ENCODE data around the gene LDLRAD2.

LDLRAD2 gene

GRCh38 chr1:21860971-21861370, 48.9 kb downstream of the LDLRAD2 start:
- no peak for DNase-seq (ENCODE audit: low read depth in 1 of 2, low spot score in 1 of 2)

GRCh38 chr1:21861602-21862429, 49.8 kb downstream of the LDLRAD2 start:
- no peak for DNase-seq (ENCODE audit: low read depth in 1 of 2, low spot score in 1 of 2)

GRCh38 chr1:21863981-21864380, 51.9 kb downstream of the LDLRAD2 start:
- DNase-seq (ENCODE audit: low read depth in 1 of 2, low spot score in 1 of 2) = no peak

- no peak for DNase-seq (ENCODE audit: low read depth in 1 of 2, low spot score in 1 of 2)
These were observed 52.7 kb downstream of the LDLRAD2 start for GRCh38 chr1:21864730-21865129.

GRCh38 chr1:21865609-21865942, 53.5 kb downstream of the LDLRAD2 start:
- DNase-seq (ENCODE audit: low read depth in 1 of 2, low spot score in 1 of 2) = no peak

GRCh38 chr1:21865943-21866706, 54.1 kb downstream of the LDLRAD2 start:
- DNase-seq (ENCODE audit: low read depth in 1 of 2, low spot score in 1 of 2) = no peak

GRCh38 chr1:21866707-21867043, 54.6 kb downstream of the LDLRAD2 start:
- DNase-seq (ENCODE audit: low read depth in 1 of 2, low spot score in 1 of 2) = no peak

- no peak for DNase-seq (ENCODE audit: low read depth in 1 of 2, low spot score in 1 of 2)
These were observed 55.5 kb downstream of the LDLRAD2 start for GRCh38 chr1:21867451-21867996.

GRCh38 chr1:21868482-21868881, 56.4 kb downstream of the LDLRAD2 start:
- DNase-seq (ENCODE audit: low read depth in 1 of 2, low spot score in 1 of 2) = no peak

GRCh38 chr1:21868941-21869454, 56.9 kb downstream of the LDLRAD2 start:
- DNase-seq (ENCODE audit: low read depth in 1 of 2, low spot score in 1 of 2) = no peak

- DNase-seq (ENCODE audit: low read depth in 1 of 2, low spot score in 1 of 2) = no peak
These were observed 57.6 kb downstream of the LDLRAD2 start for GRCh38 chr1:21869620-21870121.

GRCh38 chr1:21870611-21871010, 58.5 kb downstream of the LDLRAD2 start:
- no peak for DNase-seq (ENCODE audit: low read depth in 1 of 2, low spot score in 1 of 2)

- DNase-seq (ENCODE audit: low read depth in 1 of 2, low spot score in 1 of 2) = no peak
These were observed 59.9 kb downstream of the LDLRAD2 start for GRCh38 chr1:21871943-21872342.

GRCh38 chr1:21872445-21873079, 60.5 kb downstream of the LDLRAD2 start:
- no peak for DNase-seq (ENCODE audit: low read depth in 1 of 2, low spot score in 1 of 2)

GRCh38 chr1:21873174-21873573, 61.1 kb downstream of the LDLRAD2 start:
- no peak for DNase-seq (ENCODE audit: low read depth in 1 of 2, low spot score in 1 of 2)

GRCh38 chr1:21873761-21874160, 61.7 kb downstream of the LDLRAD2 start:
- no peak for DNase-seq (ENCODE audit: low read depth in 1 of 2, low spot score in 1 of 2)

GRCh38 chr1:21874328-21874727, 62.3 kb downstream of the LDLRAD2 start:
- no peak for DNase-seq (ENCODE audit: low read depth in 1 of 2, low spot score in 1 of 2)
